ENCODE measurements around the gene PFDN4. TPM values are rescaled to one million over a fixed set of nuclear protein-coding genes. Genes with fewer than 3 reads are reported as not detected.

The PFDN4 gene
- total RNA-seq, 1 donor from 2014 or later = 33.0 TPM

- intact Hi-C loops (cut with micrococcal nuclease) = no loop called here
Measured at GRCh38 chr20:54266844-54267243, 59.0 kb downstream of the PFDN4 start.

DNA sequence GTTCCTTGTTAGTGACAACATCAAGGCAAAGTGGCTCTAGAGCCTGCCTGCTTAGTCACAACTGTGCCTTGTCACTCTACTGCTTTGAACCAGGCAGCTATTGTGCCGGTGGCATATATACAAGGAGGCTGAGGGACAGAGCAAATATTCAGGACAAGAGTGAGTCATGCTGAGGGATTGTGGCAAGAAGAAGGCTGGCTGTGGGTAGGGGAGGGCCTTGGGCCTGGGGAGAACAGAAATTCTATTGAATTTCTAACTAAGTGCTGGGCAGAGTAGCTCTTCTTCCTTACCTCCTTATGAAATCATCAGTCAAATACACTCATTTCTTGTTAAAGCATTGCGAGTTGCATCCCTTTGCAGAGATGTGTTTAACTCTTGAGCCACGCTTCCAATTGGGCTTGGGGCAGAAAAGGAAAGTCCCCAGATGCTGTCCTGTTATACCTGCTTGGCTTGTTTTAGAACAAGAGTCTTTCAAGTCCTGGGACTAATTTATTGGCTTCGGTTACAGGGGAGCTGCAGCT lies 59.7 kb downstream of the PFDN4 start:
- intact Hi-C loops (cut with micrococcal nuclease) = no loop called here

DNA sequence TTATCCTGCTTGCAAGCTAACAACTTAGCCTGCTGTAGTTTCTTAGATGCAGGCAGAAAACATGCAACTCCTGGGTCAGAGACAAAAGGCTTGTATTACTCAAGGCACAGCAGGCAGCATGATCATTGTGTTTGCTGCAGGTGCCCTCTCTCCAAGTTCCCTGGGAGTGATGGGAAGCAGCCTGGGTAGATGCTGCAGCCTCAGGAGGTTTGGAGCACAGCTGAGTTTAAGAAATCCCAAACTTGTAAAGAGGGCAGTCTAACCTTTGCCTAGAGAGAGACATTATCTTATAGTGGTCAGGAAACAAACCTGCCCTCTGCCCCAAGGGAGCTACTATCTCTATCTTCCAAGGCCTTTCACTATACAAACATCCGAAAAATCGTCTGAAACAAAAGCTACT lies 61.1 kb downstream of the PFDN4 start:
- intact Hi-C loops (cut with micrococcal nuclease) = no loop called here

Other genes with a start within 250 kb of the PFDN4 start
- gene BCAS1, start 137.5 kb upstream of the PFDN4 start, total RNA-seq = 0.12 TPM in 1 of 2 replicates, not detected in the other
- gene CYP24A1, start 34.1 kb upstream of the PFDN4 start, total RNA-seq = not detected in 2 replicates

Data from T-helper 1 cell treated with Interleukin-12 subunit alpha and Interleukin-12 subunit beta and Interleukin-4 antibody, amounts not matched to agents 30 ng/mL and 1 ng/mL, for 36 hours (primary cell).